SJSA1 (cell line): Measurements from ENCODE around the gene VGF. TPM values are rescaled to one million over a fixed set of nuclear protein-coding genes. Genes with fewer than 3 reads are reported as not detected.
"Not testable (repeated sequence)": the region's sequence is repeated elsewhere in the genome, so short reads cannot be mapped to it uniquely, and the experiment has no call there.

Source experiments
- DNase-seq, 2 experiments: peaks; one replicate each; pipeline ENCODE4 v3.0.0-alpha.2; 2015 to 2020; ENCODE audit warnings: low spot score in 2 of 2, low read depth in 1 of 2
- H3K27ac ChIP-seq: fragments of 250-450 bp; sonication (Bioruptor Pico); 2 replicates; pipeline ENCODE4 v1.5.1; 2020; ENCODE audit warnings: mild to moderate bottlenecking, moderate library complexity
- H3K27me3 ChIP-seq: fragments of 250-450 bp; sonication (Bioruptor Pico); replicated peaks from 2 replicates; pipeline ENCODE4 v1.5.1; 2020; ENCODE audit warnings: mild to moderate bottlenecking, moderate library complexity
- H3K36me3 ChIP-seq: fragments of 250-450 bp; sonication (Bioruptor Pico); 2 replicates; pipeline ENCODE4 v1.5.1; 2020; ENCODE audit warnings: mild to moderate bottlenecking
- H3K4me1 ChIP-seq: fragments of 250-450 bp; sonication (Bioruptor Pico); replicated peaks from 2 replicates; pipeline ENCODE4 v1.6.1; 2021; ENCODE audit warnings: mild to moderate bottlenecking
- H3K4me3 ChIP-seq: fragments of 250-450 bp; sonication (Bioruptor Pico); 2 replicates; pipeline ENCODE4 v1.5.1; 2020; ENCODE audit warnings: mild to moderate bottlenecking
- H3K9me3 ChIP-seq: fragments of 250-450 bp; sonication (Bioruptor Pico); replicated peaks from 2 replicates; pipeline ENCODE4 v1.5.1; 2020; ENCODE audit warnings: mild to moderate bottlenecking
- total RNA-seq: library from RNA; depleted of rRNA; stranded (reverse); fragments of >200 nt; shearing (Covaris generic); gene quantifications from 2 replicates; pipeline ENCODE4 v1.2.3, GENCODE V29; 2014; rRNA removed

VGF gene
- not detected in 2 replicates for total RNA-seq

GRCh38 chr7:101165075-101165957 is at the start of gene VGF:
Gene VGF, minus strand, starts transcription at chr7:101165569. Its CDS starts 726 bp downstream, at chr7:101164843.
- Histone ChIP-seq H3K9me3 (peaks cover 8% of the 10 kb centered on the region; the same call in 1 of the 2 replicates), H3K27ac (no peak within 1 kb of the TSS), H3K27me3 (peaks cover 74% of the 10 kb centered on the region), H3K36me3 (no peaks in the 10 kb centered on the region), H3K4me1 (peaks cover 47% of the 10 kb centered on the region), H3K4me3 (no peak within 1 kb of the TSS)
- DNase-seq, result peak; percentile 91 to 92

DNA sequence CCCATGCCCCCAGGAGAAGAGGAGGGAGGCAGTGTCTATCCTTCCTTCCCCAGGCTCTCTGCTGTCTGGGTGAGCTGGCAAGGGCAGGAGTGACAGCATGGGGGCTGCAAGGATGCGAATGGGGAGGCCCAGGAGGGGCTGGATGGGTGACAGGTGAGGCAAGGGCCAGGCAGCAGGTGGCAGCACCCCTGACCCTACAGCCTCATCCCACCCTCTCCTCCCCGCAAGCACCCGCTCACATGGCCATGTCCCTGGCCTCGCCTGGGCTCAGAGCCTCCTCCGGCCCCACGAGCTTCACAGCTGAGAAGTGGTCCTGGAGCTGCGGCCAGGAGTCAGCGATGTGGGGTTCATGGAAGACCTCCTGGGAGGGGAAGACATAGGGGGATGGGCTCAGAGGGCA is 46.6 kb upstream of the VGF start:
- Histone ChIP-seq H3K9me3 (no peaks in the 10 kb centered on the region), H3K27ac (no peak overlapping the region), H3K27me3 (no peaks in the 10 kb centered on the region), H3K36me3 (peaks cover 62% of the 10 kb centered on the region), H3K4me3 (no peak overlapping the region), H3K4me1 (peaks cover 11% of the 10 kb centered on the region)
- no peak for DNase-seq

DNA sequence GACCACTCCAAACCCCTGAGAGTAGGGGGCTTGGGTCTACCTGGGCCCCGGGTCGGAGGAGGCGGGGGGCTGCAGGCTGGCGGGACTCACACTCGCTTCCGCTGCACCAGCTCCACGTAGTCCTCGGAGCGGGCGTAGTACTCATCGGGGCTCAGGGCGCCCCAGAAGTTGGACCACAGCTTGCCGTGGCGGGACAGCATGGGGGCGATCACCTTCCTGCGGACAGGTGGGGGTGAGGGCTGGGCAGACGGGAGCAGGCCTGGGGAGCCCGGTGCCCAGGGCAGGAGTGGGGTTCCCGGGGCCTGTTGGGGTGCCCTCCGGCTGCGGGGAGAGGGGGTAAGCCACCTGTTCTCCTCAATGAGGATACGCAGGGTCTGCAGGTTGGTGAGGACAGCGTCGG is 46.1 kb upstream of the VGF start:
- peaks cover 6% of the 10 kb centered on the region for H3K4me1 ChIP-seq
- no peak overlapping the region for H3K4me3 ChIP-seq
- peaks cover 64% of the 10 kb centered on the region for H3K36me3 ChIP-seq
- no peaks in the 10 kb centered on the region for H3K27me3 ChIP-seq
- no peak for DNase-seq
- no peaks in the 10 kb centered on the region for H3K9me3 ChIP-seq
- no peak overlapping the region for H3K27ac ChIP-seq

DNA sequence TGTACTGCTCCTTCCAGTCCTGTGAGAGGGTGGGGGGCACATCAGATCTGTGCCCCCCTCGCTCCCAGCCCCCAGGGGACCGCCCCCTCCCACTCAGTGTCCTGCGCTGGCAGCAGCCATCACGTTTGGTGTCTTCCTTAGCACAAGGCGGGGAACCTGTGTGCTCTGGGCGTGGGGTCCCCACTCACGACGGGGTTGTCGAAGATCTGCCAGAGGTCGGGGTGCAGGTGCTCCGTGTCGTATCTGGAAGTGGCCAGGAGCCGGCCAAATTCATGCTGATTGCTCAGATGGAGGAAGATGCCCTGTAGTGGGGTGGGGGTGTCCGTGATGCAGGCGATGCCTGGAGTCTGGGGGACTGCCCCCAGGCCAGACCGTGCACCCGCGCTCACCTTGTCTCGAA is 44.8 kb upstream of the VGF start:
- Histone ChIP-seq H3K27me3 (no peaks in the 10 kb centered on the region), H3K36me3 (peaks cover 62% of the 10 kb centered on the region), H3K4me1 (no peaks in the 10 kb centered on the region), H3K4me3 (no peak overlapping the region), H3K9me3 (no peaks in the 10 kb centered on the region), H3K27ac (no peak overlapping the region)
- no peak for DNase-seq

GRCh38 chr7:101208794-101209193 is 43.4 kb upstream of the VGF start:
- no peaks in the 10 kb centered on the region for H3K9me3 ChIP-seq
- H3K36me3 ChIP-seq, result peaks cover 48% of the 10 kb centered on the region
- H3K27ac ChIP-seq, result no peak overlapping the region
- H3K4me3 ChIP-seq, result no peak overlapping the region
- H3K27me3 ChIP-seq, result no peaks in the 10 kb centered on the region
- DNase-seq, result no peak
- H3K4me1 ChIP-seq, result no peaks in the 10 kb centered on the region

- H3K9me3 ChIP-seq, result no peaks in the 10 kb centered on the region
- no peak overlapping the region for H3K27ac ChIP-seq
- H3K4me1 ChIP-seq, result no peaks in the 10 kb centered on the region
- DNase-seq, result no peak
- H3K36me3 ChIP-seq, result peaks cover 42% of the 10 kb centered on the region
- H3K27me3 ChIP-seq, result peaks cover 9% of the 10 kb centered on the region
- no peak overlapping the region for H3K4me3 ChIP-seq
These were observed 42.1 kb upstream of the VGF start for GRCh38 chr7:101207459-101207858.

- Histone ChIP-seq H3K4me3 (no peak overlapping the region), H3K4me1 (0 out of 2 replicates have a peak, but pooled peaks cover 3% of the 10 kb centered on the region), H3K27ac (no peak overlapping the region), H3K9me3 (0 out of 2 replicates have a peak, but pooled peaks cover 1% of the 10 kb centered on the region), H3K27me3 (peaks cover 17% of the 10 kb centered on the region), H3K36me3 (peaks cover 35% of the 10 kb centered on the region)
- no peak for DNase-seq
These were observed 41.3 kb upstream of the VGF start for GRCh38 chr7:101206665-101207042.

DNA sequence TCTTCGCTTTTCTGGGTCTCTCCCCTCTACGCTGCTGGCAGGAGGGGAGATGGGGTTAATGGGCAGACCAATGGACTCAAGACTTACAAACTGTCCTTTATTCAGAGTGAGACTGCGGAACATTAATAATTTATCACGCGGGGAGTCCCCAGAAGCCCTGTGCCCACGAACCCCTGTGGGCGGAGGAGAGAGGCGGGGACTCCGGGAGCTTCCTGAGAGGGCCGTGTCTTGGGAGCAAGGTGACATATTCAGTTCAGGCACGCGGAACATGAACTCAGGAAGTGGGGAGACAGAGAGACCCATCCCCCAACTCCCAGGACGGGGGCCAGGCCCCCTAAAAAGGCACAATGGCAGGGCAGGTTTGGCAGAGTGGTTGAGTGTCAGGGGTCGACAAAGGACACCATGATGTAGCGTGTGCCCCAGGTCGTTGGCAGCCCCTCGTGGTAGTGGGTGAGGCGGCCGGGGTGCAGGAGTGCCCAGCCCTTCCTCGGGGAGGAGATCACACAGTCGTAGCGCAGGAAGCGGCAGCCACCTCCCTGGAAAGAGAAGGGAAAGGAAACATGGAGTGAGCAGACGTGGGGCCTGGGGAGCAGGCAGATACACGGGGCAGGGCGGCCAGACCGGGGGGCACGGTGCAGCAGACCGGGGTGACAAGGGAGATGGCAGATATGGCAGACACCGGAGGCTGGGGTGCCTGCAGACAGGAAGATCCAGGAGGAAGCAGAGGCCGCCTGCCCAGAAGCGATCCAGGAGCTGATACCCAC is 40.7 kb upstream of the VGF start:
- Histone ChIP-seq H3K27me3 (peaks cover 20% of the 10 kb centered on the region), H3K36me3 (peaks cover 29% of the 10 kb centered on the region), H3K9me3 (0 out of 2 replicates have a peak, but pooled peaks cover 2% of the 10 kb centered on the region), H3K4me1 (0 out of 2 replicates have a peak, but pooled peaks cover 4% of the 10 kb centered on the region), H3K4me3 (no peak overlapping the region), H3K27ac (no peak overlapping the region)
- no peak for DNase-seq

DNA sequence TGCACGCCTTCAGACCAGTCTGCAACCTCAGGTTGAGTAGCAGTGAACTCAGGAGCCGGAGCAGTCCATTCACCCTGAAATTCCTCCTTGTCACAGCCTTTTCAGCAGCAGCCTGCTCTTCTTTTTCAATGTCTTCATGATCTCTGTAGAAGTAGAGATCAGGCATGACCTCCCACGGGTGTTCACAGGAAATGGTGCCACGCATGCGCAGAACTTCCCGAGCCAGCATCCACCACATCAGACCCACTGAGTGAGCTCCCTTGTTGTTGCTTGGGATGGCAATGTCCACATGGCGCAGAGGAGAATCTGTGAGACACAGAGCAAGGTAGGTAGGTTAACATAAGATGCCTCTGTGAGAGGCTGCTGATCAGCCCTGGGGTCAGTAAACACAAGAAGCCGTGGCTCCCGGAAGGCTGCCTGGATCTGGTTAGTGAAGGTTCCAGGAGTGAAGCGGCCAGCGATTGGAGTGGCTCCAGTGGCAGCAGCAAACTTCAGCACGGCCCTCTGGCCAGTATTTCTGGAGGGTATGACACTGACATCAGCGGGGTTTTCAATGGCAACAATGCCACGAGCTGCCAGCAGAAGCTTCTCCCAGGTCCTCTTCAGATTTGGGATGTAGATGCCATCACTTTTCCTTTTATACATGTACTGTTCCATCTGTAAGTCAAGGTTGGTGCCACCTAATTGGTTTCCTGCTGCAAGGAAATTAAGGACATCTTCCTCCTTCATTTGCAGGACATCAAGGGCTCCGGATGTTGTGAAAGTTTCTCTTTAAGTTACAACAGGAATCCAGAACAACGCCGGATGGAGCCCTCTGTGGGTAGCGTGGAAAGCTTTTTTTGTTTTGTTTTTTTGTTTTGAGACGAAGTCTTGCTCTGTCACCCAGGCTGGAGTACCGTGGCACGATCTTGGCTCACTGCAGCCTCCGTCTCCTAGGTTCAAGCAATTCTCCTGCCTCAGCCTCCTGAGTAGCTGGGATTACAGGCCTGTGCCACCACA is 38.7 kb upstream of the VGF start:
- Histone ChIP-seq H3K36me3 (peaks cover 15% of the 10 kb centered on the region; the same call in 1 of the 2 replicates), H3K27me3 (peaks cover 32% of the 10 kb centered on the region)
- H3K4me3 ChIP-seq, H3K4me1 ChIP-seq, DNase-seq, H3K27ac ChIP-seq, H3K9me3 ChIP-seq: not testable (repeated sequence)

- H3K4me1 ChIP-seq, result 0 out of 2 replicates have a peak, but pooled peaks cover 4% of the 10 kb centered on the region
- H3K4me3 ChIP-seq, result no peak overlapping the region
- H3K27me3 ChIP-seq, result peaks cover 38% of the 10 kb centered on the region
- peaks cover 12% of the 10 kb centered on the region; the same call in 1 of the 2 replicates for H3K36me3 ChIP-seq
- no peak for DNase-seq
- H3K9me3 ChIP-seq, result 0 out of 2 replicates have a peak, but pooled peaks cover 2% of the 10 kb centered on the region
- no peak overlapping the region for H3K27ac ChIP-seq
These were observed 37.2 kb upstream of the VGF start for GRCh38 chr7:101202603-101202918.

DNA sequence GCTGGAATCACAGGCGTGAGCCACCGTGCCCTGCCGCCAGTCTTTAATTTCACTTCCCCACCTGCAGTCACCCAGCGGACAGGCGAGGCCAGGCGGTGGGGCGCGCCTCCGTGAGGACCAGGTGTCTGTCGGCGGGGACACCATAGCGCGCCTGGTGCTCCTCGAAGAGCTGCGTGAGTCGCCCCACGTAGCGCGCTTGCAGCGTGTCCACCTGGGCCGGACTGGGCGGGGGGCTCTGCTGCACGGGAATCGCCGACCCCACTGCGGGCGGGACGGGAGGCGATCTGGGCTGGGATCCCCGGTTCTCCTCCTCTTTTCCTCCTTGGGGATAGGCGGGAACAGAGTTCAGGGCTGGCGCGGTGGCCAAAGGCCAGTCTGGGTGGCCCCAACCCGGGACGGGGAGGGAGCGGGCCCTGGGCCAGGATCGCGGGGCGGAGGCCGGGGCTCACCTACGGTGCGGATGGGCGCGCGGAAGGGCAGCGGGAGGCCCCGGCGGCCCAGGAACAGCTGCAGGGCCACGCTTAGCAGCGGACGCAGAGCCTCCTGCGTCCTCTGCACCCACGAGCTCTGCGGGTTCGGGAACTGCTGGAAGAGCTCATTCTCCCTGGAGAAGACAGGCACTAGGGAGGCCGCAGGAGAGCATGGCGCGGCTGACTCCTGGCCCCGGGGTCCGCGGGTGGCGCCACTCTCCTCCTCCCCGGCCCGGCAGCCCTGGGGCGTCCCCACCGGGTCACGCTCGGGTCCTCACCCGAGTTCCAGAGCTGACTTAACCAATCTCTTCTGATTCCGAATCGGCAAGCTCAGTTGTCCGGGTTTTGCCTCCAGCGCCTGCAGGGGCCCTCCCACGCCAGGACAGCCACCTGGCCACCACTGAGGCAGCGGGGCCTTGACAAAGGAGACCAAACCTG is 36.6 kb upstream of the VGF start:
- H3K4me3 ChIP-seq, result no peak overlapping the region
- H3K27ac ChIP-seq, result no peak overlapping the region
- H3K36me3 ChIP-seq, result peaks cover 8% of the 10 kb centered on the region; the same call in 1 of the 2 replicates
- H3K9me3 ChIP-seq, result 0 out of 2 replicates have a peak, but pooled peaks cover 2% of the 10 kb centered on the region
- 0 out of 2 replicates have a peak, but pooled peaks cover 4% of the 10 kb centered on the region for H3K4me1 ChIP-seq
- no peak for DNase-seq
- H3K27me3 ChIP-seq, result peaks cover 43% of the 10 kb centered on the region

- DNase-seq, result no peak
- 0 out of 2 replicates have a peak, but pooled peaks cover 4% of the 10 kb centered on the region for H3K4me1 ChIP-seq
- peaks cover 3% of the 10 kb centered on the region; the same call in 1 of the 2 replicates for H3K36me3 ChIP-seq
- H3K27me3 ChIP-seq, result peaks cover 43% of the 10 kb centered on the region
- H3K4me3 ChIP-seq, result no peak within 1 kb of the TSS
- 0 out of 2 replicates have a peak, but pooled peaks cover 2% of the 10 kb centered on the region for H3K9me3 ChIP-seq
- no peak within 1 kb of the TSS for H3K27ac ChIP-seq
These were observed 35.7 kb upstream of the VGF start, which contains the start of gene MOGAT3 for GRCh38 chr7:101200862-101201599. Gene MOGAT3, minus strand, starts transcription at chr7:101201036. Its CDS starts 182 bp downstream, at chr7:101200854.
